AG10803 (cell line): ENCODE data around the gene CMTM3.
A peak's percentile ranks its signal among the peaks of the same experiment; 100 is the strongest.
"Not testable (repeated sequence)": the region's sequence is repeated elsewhere in the genome, so short reads cannot be mapped to it uniquely, and the experiment has no call there.

ENCODE experiments used
- DNase-seq: peaks from one replicate; pipeline ENCODE4 v3.0.0; 2010; ENCODE audit warnings: low read depth
- H3K4me3 ChIP-seq: 2 replicates; pipeline ENCODE4 v1.5.1; 2011; ENCODE audit warnings: mild to moderate bottlenecking, low read length, control low read depth
- CTCF ChIP-seq: conservative IDR thresholded peaks from 2 replicates; pipeline ENCODE4 v1.5.1; 2011; ENCODE audit warnings: mild to moderate bottlenecking, low read length, control low read depth, inconsistent platforms

Gene CMTM3

GRCh38 chr16:66566051-66566901 is 38.2 kb upstream of the CMTM3 start, which contains the start of gene CMTM1:
Gene CMTM1, plus strand, starts transcription at chr16:66566439. Its CDS starts 75 bp downstream, at chr16:66566514.
- H3K4me3 ChIP-seq: no peak within 1 kb of the TSS
- DNase-seq: no peak
- no peak for TF ChIP-seq CTCF

GRCh38 chr16:66567270-66567669 is 37.2 kb upstream of the CMTM3 start:
- H3K4me3 ChIP-seq, DNase-seq: not testable (repeated sequence)

GRCh38 chr16:66568355-66568754 is 36.1 kb upstream of the CMTM3 start:
- no peak overlapping the region for H3K4me3 ChIP-seq
- TF ChIP-seq CTCF: no peak
- no peak for DNase-seq

- DNase-seq: peak; percentile 55
- TF ChIP-seq CTCF: no peak
Observed at GRCh38 chr16:66569131-66569530, 35.4 kb upstream of the CMTM3 start.

GRCh38 chr16:66569827-66570405 is 34.6 kb upstream of the CMTM3 start:
- peak; percentile 41 for DNase-seq
- no peak for TF ChIP-seq CTCF
- H3K4me3 ChIP-seq: no peak overlapping the region

More at GRCh38 chr16:66569131-66569530, 35.4 kb upstream of the CMTM3 start:
- H3K4me3 ChIP-seq: no peak overlapping the region

GRCh38 chr16:66572356-66572755 is 32.1 kb upstream of the CMTM3 start:
- TF ChIP-seq CTCF: no peak
- no peak for DNase-seq
- no peak overlapping the region for H3K4me3 ChIP-seq

GRCh38 chr16:66574081-66574480 is 30.4 kb upstream of the CMTM3 start:
- TF ChIP-seq CTCF: no peak
- no peak overlapping the region for H3K4me3 ChIP-seq
- no peak for DNase-seq
